ENCODE data around the gene SCARB2.

SCARB2 gene

DNA sequence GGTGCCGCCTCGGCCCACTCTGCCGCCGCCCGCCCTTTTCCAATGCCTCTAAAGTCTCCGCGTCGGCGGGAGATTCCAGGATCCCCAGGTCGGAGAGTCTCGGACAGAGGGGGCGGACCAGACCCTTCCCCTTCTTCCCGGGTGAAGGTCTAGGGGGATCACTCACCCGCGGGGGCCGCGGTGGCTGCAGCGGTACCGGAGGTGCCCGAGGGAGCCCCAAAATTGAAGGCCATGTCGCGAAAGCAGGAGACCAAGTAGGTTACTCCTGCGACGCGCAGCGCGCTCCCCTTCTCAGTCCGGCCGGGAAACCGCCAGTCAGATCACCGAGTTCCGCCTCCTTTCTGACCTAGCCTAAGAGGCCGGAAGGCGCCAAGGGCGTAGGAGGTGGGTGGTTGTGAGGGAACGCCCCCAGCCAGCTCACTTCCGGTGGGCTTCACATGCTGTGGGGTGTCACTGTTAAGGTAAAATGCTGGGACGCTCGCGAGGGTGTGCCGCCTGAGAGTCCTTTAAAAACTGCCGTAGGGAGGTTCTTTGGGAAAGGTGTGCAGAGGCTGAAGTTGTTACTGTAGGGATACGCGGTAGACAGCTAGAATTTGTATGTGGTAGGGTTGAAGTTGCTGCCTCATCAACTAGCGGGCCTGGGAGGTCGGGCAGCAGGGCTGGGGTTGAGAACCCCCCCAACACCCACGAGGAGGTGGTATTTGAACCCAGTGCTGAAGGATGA, 65.3 kb downstream of the SCARB2 start, which contains the start of gene NUP54:
NUP54 (minus strand) TSS at position 256 of the 724 bp plus-strand sequence; CDS start at position 233, 23 bp downstream.
- DNase-seq, result peak; percentile 91 to 93

DNA sequence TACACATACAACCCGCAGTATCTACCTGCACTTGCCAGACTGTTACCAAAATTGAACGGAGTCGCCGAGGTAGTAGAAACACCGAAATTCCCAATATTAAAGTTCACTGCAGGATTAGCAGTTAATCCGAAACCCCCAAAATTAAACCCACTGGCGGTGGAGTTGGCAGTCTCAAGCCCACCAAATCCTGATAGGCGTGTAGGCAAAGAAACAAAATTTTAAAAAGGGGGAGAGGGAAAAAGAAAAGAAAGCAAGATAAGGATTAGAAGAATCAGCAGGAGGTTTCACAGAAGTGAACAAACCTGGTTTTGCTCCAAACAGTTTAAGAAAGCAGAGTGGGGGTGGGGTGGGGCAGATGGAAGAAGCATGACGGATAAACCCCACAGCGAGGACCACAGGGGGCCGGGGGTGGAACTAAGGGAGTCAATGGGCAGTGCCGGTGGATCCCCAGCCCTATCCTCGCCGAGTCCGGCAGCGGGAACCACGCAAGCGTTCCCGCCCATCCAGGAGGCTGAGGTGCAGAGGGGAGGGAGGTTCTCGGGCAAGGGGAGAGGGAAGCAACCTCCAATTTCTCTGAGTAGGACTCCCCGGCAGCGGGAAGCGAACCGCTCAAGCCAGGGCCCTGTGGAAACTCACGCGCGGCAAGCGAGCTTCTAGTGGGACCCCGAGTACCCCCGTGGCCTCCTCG, 66.0 kb downstream of the SCARB2 start:
- no peak for DNase-seq

DNA sequence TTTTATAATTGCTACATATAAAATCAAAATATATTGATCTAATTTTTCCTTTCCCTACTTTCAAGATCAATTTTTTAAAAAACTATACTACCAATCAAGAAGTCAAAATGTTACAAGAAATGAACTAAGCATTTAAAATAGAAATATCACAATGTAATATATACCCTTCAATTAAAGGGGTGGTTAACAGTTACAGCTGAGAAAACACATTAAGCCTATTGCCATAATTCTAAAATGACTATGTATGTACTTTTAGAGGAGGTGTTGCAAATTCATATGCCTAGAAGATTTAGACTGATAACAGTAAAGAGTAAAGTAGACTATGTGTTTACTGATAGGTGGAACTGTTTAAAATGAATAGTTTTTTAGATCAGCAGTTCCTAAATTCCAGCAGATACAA, 69.1 kb downstream of the SCARB2 start:
- no peak for DNase-seq

DNA sequence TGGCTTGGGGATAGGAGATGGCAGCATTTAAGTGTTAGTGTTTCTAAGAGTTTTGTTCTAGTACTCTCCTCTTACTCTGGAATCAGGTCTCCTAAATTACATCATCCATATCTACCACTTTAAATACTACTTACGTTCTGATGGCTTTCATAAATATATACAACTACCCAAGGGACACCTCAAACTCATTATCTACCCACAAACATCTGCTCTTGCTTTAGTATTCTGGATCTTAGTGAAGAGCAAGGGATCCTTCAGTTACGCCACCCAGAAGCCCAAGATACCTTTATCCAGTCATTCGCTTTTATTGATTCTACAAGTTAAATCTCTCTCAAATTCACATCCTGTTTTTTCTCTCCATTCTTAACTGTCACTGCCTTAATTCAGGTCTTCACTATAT, 72.4 kb downstream of the SCARB2 start:
- DNase-seq, result no peak

DNA sequence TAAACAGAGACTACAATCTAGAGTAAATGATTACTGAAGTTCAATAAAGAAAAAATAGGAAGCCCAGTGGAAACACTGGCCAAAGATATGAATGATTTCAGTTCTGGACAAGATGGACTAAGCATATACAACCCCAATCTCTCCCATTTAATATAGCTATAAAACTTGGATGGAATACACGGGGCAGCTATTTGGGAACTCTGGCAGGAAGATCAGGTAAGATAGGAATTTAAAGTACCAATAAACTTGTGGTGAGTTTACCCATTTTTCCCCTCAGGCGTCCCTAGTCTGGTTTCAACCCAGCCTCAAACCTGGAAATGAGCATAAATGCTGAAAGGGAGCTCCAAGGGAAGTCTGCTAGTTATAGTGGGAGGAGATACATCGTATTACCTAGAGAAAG, 85.9 kb downstream of the SCARB2 start:
- no peak for DNase-seq

DNA sequence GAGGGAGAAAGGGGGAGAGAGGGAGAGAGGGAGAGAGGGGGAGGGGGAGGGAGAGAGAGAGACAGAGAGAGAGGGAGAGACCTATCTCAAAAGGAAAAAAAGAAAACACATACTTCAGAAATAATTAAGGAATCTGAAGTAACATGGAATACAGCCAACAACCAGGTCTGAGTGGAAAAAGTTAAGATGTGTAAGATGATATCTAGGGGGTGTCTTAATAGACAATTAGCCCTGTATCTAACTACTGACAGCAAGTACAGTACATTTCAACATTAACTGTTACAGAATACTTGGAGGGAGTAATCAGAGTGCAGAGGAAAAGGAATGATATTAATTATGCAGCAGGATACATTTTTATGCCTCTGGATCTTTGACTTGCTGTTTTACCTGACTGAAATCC, 87.8 kb downstream of the SCARB2 start:
- no peak for DNase-seq

DNA sequence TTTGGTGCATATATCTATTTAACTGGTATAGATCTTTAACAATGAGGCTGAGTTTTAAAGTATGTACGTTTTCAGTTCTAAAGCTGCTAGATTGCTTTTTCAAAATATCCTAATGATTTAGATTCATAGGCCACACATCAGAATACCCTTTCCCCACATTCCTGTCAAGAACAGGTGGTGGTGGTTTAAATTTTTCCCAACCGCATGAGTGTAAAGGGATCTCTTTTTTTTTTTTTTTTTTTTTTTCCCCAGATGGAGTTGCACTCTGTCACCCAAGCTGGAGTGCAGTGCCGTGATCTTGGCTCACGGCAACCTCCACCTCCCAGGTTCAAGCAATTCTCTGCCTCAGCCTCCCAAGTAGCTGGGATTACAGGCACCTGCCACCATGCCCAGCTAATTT, 93.4 kb downstream of the SCARB2 start:
- no peak for DNase-seq

DNA sequence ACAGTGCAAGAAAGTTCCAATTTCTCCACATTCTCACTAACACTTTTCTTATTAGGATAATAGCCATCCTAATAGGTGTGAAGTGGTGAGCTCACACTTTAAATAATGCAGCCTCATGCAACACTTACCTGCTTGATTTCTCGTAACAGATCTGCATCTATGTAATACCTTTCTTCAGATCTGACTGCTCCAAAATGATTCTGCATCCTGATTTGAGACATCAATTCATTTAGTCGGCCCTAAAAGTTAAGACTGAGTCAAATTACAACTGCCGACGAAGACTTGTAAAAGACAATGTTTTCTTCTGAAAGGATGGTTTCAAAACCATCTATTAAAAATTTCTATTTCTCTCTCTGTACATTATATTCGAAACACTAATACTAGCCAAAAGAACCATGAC, 96.1 kb downstream of the SCARB2 start:
- no peak for DNase-seq

DNA sequence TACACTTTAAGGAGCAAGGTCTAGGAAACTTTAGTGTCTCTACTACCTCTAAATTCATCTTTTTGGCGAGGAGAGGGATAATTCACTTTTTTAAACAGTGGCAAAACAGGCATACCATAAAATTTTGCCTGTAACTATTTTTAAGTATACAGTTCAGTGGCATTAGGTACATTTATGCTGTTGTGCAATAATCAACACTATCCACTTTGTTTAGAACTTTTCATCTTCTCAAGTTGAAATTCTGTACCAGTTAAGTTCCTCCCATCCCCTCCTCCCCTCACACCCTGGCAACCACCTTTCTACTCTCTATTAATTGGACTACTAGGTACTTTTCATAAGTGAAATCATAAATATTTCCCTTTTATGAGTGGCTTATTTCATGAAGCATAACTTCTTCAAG, 96.8 kb downstream of the SCARB2 start:
- DNase-seq, result no peak
